OCI-LY3 (cell line): ENCODE data around the gene FEM1B.

Source experiments
- H2AFZ ChIP-seq: fragments of 200-600, 300-600 bp; shearing (Covaris generic); 2 replicates; pipeline ENCODE4 v1.6.0; 2014; ENCODE audit warnings: antibody characterized with exemption, low read depth, low read length
- H3K27ac ChIP-seq: fragments of 200-600, 300-600 bp; sonication (generic); 2 replicates; pipeline ENCODE4 v1.5.1; 2014; ENCODE audit warnings: mild to moderate bottlenecking, low read length, moderate library complexity, mixed read lengths
- H3K27me3 ChIP-seq: fragments of 200-600, 300-600 bp; sonication (generic); 2 replicates; pipeline ENCODE4 v1.6.1; 2014; ENCODE audit warnings: low read depth, low read length, mixed read lengths
- H3K36me3 ChIP-seq: fragments of 200-600, 300-600 bp; sonication (generic); replicated peaks from 2 replicates; pipeline ENCODE3; 2014; ENCODE audit warnings: low read depth, low read length, mixed read lengths
- H3K4me1 ChIP-seq: fragments of 300-600, 200-600 bp; sonication (generic); 2 replicates; pipeline ENCODE4 v1.6.1; 2014; ENCODE audit warnings: low read length, mixed read lengths
- H3K4me2 ChIP-seq: fragments of 200-600, 300-600 bp; sonication (generic); 2 replicates; pipeline ENCODE4 v1.6.1; 2014; ENCODE audit warnings: low read length, mixed read lengths
- H3K4me3 ChIP-seq: fragments of 300-600, 200-600 bp; sonication (generic); 2 replicates; pipeline ENCODE4 v1.5.1; 2014; ENCODE audit warnings: antibody characterized with exemption, mild to moderate bottlenecking, low read length, moderate library complexity
- H3K79me2 ChIP-seq: fragments of 300-600, 200-600 bp; shearing (Covaris generic); 2 replicates; pipeline ENCODE4 v1.6.1; 2014; ENCODE audit warnings: mild to moderate bottlenecking, low read length, mixed read lengths
- H3K9ac ChIP-seq: fragments of 300-600, 200-600 bp; shearing (Covaris generic); 2 replicates; pipeline ENCODE4 v1.6.0; 2014; ENCODE audit warnings: mild to moderate bottlenecking, low read length, moderate library complexity
- H3K9me3 ChIP-seq: fragments of 200-600, 300-600 bp; shearing (Covaris generic); 2 replicates; pipeline ENCODE4 v1.6.1; 2014; ENCODE audit warnings: low read length, mixed read lengths; ENCODE audit not compliant: insufficient read depth
- H4K20me1 ChIP-seq: fragments of 200-600, 300-600 bp; sonication (generic); 2 replicates; pipeline ENCODE4 v1.6.1; 2016; ENCODE audit warnings: low read length, mixed read lengths; ENCODE audit not compliant: insufficient read depth
- CTCF ChIP-seq: fragments of 200-600, 300-600 bp; sonication (generic); IDR thresholded peaks from 2 replicates; pipeline ENCODE4 v1.5.1; 2014; ENCODE audit warnings: antibody characterized with exemption, low read length, low read depth
- EZH2phosphoT487 ChIP-seq: fragments of 200-600 bp; shearing (Covaris generic); IDR thresholded peaks from 2 replicates; pipeline ENCODE4 v1.6.1; 2018; ENCODE audit warnings: antibody characterized with exemption, mixed run types, low read depth

The FEM1B gene

GRCh38 chr15:68325726-68326125, 48.2 kb downstream of the FEM1B start:
- Histone ChIP-seq H3K4me2 (no peak overlapping the region), H3K9ac (no peak overlapping the region), H4K20me1 (no peaks in the 10 kb centered on the region), H3K36me3 (no peaks in the 10 kb centered on the region), H3K4me3 (no peak overlapping the region), H3K4me1 (no peaks in the 10 kb centered on the region), H3K79me2 (no peaks in the 10 kb centered on the region), H3K9me3 (no peaks in the 10 kb centered on the region), H3K27me3 (peaks cover 53% of the 10 kb centered on the region), H2AFZ (no peak overlapping the region), H3K27ac (no peak overlapping the region)
- TF ChIP-seq EZH2phosphoT487 (no peak), CTCF (no peak)

DNA sequence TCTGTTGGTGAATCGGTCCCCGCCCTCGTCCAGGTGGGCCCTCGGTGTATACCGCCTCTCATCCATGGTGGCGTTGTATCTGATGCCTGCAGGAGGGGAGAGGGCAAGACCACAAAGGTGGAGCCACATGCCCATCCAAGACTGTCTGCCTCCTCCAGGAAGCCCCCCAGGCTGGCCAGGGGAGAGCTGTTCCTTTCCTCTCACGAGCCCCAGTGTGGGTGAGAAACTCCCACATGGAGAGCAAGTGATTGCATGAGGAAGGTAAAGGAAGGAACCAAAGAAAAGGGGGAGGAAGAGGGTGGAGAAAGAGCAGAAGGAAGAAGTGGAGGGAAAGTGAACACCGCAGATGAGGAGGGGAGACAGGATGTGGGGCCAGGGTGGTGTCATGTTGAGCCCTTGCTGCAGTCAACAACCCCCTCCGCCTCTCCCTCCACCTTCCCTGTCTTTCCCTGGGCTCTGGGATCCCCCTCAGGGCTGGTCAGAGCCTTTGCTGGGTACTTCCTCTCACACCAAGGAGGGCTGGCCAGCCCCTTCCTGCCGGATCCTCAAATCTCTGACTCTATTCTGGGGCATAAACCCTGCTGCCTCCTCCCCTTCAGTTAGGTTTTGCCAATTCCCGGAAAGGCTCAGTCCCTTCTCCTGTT, 49.3 kb downstream of the FEM1B start:
- H3K4me1 ChIP-seq: no peaks in the 10 kb centered on the region
- no peak overlapping the region for H3K27ac ChIP-seq
- no peaks in the 10 kb centered on the region for H3K9me3 ChIP-seq
- H4K20me1 ChIP-seq: no peaks in the 10 kb centered on the region
- H2AFZ ChIP-seq: no peak overlapping the region
- H3K79me2 ChIP-seq: no peaks in the 10 kb centered on the region
- TF ChIP-seq EZH2phosphoT487: no peak
- TF ChIP-seq CTCF: no peak
- no peak overlapping the region for H3K4me3 ChIP-seq
- peaks cover 55% of the 10 kb centered on the region for H3K27me3 ChIP-seq
- no peaks in the 10 kb centered on the region for H3K36me3 ChIP-seq
- H3K9ac ChIP-seq: no peak overlapping the region
- H3K4me2 ChIP-seq: no peak overlapping the region

GRCh38 chr15:68328443-68328842, 50.9 kb downstream of the FEM1B start:
- no peak overlapping the region for H3K9ac ChIP-seq
- H3K27me3 ChIP-seq: peaks cover 57% of the 10 kb centered on the region
- H3K4me1 ChIP-seq: no peaks in the 10 kb centered on the region
- H3K4me2 ChIP-seq: no peak overlapping the region
- H3K9me3 ChIP-seq: no peaks in the 10 kb centered on the region
- H4K20me1 ChIP-seq: no peaks in the 10 kb centered on the region
- H3K27ac ChIP-seq: no peak overlapping the region
- no peak overlapping the region for H3K4me3 ChIP-seq
- no peaks in the 10 kb centered on the region for H3K36me3 ChIP-seq
- H3K79me2 ChIP-seq: no peaks in the 10 kb centered on the region
- no peak overlapping the region for H2AFZ ChIP-seq
- TF ChIP-seq CTCF: no peak
- TF ChIP-seq EZH2phosphoT487: no peak

DNA sequence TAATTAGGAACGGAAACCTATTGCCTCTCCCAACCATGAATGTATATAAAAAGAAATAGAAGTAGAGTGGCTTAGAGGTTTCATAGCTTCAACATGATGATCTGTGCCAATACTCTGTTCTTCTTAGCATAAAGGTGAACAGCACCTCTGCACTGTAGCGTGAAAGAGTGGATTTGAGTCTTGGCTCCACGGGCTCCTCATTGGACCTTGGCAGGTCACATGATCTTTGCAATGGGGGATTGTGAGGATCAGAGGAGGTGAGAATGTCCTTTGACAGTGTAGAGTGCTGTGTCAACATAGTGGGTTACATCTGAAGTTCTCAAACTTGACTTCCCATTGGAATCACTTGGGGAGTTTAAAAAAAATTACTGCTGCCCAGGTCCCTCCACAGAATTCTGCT, 51.4 kb downstream of the FEM1B start:
- H3K9ac ChIP-seq: no peak overlapping the region
- no peaks in the 10 kb centered on the region for H3K9me3 ChIP-seq
- no peak overlapping the region for H3K27ac ChIP-seq
- H3K4me3 ChIP-seq: no peak overlapping the region
- no peaks in the 10 kb centered on the region for H3K36me3 ChIP-seq
- TF ChIP-seq CTCF (no peak), EZH2phosphoT487 (no peak)
- no peak overlapping the region for H3K4me2 ChIP-seq
- peaks cover 54% of the 10 kb centered on the region for H3K27me3 ChIP-seq
- H2AFZ ChIP-seq: no peak overlapping the region
- no peaks in the 10 kb centered on the region for H4K20me1 ChIP-seq
- H3K79me2 ChIP-seq: no peaks in the 10 kb centered on the region
- no peaks in the 10 kb centered on the region for H3K4me1 ChIP-seq
